ENCODE measurements around the gene MOG.

GRCh38 chr6:29624520-29624961 lies 32.4 kb upstream of the MOG start:
- TF ChIP-seq, protein P1, sequence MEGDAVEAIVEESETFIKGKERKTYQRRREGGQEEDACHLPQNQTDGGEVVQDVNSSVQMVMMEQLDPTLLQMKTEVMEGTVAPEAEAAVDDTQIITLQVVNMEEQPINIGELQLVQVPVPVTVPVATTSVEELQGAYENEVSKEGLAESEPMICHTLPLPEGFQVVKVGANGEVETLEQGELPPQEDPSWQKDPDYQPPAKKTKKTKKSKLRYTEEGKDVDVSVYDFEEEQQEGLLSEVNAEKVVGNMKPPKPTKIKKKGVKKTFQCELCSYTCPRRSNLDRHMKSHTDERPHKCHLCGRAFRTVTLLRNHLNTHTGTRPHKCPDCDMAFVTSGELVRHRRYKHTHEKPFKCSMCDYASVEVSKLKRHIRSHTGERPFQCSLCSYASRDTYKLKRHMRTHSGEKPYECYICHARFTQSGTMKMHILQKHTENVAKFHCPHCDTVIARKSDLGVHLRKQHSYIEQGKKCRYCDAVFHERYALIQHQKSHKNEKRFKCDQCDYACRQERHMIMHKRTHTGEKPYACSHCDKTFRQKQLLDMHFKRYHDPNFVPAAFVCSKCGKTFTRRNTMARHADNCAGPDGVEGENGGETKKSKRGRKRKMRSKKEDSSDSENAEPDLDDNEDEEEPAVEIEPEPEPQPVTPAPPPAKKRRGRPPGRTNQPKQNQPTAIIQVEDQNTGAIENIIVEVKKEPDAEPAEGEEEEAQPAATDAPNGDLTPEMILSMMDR (IDR thresholded peaks at IDR 0.05): no peak
- no peak for TF ChIP-seq POLR2A (IDR thresholded peaks at IDR 0.05)
